ENCODE data around the gene NKTR.

The NKTR gene

DNA sequence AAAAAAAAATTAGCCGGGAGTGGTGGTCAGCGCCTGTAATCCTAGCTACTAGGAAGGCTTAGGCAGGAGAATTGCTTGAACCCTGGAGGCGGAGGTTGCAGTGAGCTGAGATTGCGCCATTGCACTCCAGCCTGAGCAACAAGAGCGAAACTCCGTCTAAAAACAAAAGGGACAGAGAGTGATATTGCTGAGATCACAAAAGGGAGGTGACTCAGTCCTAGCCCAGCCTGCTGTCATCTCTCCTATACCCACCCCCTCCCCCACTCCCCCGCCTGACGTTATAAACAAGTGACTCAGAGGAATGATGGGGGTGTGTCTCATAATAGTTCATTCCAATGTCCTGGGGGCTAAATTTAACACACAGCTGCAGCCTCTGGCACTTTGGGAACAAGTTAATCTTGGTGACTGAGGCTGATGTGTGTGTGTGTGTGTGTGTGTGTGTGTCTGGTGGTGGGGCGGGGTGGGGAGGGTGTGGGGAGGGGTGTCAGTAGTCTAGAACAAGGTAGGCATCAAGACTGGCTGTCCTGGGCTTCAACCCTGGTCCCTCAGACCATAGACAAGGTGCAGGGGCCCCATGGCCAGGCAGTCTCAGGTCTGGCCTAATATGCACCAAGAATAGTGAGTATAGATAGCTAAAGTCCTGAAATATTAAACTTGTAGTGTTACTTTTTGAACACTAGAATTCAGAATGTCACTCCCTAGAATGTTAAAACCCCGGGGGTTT lies 83.6 kb downstream of the NKTR start:
- peak; percentile 20 to 36 for DNase-seq

DNA sequence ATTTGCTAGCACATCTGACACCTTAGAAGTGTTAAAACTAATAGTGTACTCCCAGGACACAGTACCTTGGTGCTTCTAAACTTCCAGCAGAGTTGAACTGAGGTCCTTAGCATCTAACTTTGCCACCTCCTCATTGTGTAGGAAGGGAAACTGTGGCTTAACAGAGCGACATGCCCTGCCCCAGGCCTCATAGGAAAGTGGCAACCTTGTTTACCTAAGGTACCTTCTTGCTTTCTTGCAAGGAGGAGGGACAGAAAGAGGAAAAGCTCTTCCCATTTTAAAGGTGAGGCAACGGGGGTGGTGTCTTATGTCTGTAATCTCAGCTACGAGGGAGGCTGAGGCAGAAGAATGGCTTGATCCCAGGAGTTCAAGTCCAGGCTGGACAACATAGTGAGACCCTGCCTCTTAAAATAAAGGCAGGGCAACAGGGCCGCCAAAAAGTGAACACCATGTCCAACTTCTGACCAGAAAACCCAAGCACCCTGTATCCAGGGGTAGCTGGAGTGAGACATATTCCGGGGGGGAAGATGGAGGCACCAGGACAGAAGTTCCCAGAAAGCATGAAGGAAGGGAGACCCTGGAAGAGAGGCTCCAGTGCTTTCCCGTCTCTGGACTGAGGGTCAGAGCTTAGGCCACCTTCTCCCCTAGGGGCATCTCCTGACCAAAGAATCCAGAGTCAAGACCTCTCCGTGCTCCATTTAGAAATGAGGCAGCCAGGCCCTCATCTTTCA lies 84.3 kb downstream of the NKTR start:
- DNase-seq, result no peak

DNA sequence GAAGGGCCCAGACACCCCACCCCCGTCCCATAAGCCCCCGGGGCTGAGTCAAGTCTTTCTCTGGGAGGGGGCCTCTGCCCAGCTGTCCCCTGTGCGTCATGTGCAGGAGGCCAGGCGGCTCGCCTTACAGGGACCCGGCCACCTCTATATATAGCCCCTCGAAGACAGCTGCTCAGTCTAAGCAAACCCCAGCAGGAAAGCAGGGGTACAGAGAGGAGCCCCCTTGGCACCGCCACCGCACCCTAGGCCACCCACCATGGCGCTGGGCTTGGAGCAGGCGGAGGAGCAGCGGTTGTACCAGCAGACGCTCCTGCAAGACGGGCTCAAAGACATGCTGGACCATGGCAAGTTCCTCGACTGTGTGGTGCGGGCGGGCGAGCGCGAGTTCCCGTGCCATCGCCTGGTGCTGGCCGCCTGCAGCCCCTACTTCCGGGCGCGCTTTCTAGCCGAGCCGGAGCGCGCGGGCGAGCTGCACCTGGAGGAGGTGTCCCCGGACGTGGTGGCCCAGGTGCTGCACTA lies 84.9 kb downstream of the NKTR start, which contains the start of gene KLHL40:
KLHL40 (plus strand) TSS at position 175 of the 519 bp plus-strand sequence; CDS start at position 257, 82 bp downstream.
- no peak for DNase-seq

DNA sequence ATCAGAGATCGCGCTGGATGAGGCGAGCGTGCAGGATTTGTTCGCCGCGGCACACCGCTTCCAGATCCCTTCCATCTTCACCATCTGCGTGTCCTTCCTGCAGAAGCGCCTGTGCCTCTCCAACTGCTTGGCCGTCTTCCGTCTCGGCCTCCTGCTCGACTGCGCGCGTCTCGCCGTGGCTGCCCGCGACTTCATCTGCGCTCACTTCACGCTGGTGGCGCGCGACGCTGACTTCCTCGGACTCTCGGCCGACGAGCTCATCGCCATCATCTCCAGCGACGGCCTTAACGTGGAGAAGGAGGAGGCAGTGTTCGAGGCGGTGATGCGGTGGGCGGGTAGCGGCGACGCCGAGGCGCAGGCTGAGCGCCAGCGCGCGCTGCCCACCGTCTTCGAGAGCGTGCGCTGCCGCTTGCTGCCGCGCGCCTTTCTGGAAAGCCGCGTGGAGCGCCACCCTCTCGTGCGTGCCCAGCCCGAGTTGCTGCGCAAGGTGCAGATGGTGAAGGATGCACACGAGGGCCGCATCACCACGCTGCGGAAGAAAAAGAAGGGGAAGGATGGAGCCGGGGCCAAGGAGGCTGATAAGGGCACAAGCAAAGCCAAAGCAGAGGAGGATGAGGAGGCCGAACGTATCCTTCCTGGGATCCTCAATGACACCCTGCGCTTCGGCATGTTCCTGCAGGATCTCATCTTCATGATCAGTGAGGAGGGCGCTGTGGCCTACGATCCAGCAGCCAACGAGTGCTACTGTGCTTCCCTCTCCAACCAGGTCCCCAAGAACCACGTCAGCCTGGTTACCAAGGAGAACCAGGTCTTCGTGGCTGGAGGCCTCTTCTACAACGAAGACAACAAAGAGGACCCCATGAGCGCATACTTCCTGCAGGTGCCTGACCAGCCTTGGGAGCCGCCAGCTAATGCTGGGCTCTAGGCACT lies 85.7 kb downstream of the NKTR start:
- no peak for DNase-seq

DNA sequence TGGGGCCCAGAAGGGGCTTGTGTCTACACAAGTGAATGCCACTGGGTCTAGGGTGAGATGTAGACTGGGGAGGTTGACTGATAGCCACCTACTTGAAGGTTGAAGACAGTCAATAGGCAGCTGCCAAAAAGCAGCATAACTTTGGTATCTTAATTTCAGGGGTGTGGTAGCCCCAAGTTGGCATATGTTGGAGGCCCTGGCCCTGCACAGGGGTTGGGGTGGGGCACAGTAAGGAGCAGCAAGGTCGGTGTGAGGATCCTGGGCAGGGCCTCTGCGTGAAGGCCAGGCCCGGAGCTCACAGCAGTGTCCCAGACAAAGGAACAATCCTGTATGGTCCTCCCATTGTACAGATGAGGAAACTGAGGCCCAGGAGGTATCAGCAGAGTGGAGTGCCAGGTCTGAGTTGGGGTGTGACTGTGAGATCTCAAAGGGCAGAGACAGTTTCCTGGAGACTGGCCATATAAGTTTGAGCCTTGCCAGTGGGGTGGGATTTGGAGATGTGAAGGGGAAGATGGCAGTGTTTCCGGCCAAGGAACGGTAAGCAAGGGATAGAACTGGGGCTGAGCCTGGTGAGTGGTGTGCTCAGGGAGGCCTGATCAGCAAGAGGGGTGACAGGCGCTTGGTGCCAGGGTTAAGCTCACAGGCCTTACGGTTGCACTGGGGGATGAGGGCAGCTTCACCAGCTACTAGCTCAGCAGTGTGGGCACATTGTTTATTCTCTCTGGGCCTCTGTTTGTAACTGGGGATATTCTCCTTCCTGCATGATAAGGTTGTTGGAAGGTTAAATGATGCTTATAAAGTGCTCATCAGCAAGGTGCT lies 86.6 kb downstream of the NKTR start:
- DNase-seq, result no peak

DNA sequence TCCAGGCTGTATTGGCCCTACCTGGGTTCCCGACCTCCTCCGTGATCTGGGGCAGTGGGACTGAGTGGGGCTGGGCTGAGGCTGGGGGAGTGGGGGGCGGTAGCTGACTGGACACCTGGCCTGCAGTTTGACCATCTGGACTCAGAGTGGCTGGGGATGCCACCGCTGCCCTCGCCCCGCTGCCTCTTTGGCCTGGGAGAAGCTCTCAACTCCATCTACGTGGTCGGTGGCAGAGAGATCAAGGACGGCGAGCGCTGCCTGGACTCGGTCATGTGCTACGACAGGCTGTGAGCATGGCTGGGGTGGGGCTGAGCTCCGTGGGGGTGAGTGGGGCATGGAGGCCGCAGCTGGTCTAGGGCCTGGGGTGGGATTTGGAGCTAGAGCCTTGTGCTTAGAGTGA lies 87.5 kb downstream of the NKTR start:
- no peak for DNase-seq

DNA sequence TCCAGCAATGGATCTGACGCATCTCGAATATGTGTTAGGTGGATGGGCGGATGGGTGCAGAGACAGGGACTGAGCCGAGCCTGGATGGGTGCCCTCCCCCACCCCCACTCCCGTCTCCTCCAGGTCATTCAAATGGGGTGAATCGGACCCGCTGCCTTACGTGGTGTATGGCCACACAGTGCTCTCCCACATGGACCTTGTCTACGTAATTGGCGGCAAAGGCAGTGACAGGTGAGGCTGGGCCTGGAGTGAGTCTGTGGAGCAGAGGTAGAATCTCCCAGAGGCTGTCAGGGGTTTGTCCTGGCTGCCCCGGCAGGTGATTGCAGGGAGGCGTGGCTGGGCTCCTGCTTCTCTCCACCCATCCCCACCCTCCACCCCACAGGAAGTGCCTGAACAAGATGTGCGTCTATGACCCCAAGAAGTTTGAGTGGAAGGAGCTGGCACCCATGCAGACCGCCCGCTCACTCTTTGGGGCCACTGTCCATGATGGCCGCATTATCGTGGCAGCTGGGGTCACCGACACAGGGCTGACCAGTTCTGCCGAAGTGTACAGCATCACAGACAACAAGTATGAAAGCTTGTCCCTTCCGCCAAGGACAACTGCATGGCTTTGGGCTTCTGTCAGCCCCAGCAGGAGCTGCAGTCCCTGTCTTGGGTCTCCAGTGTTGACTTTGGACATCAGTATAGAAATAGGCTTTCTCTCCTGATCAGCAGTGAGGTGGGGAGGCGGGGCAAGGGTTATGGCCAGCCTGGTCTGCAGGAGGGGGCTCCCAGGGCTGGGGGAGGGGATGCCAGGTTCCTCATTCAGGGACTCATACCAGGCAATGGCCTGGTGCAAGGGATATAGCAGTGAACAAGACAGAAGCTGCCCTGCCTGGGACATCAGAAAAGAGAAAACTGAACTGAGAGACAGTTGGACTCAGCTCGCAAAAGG lies 88.3 kb downstream of the NKTR start:
- DNase-seq, result no peak

DNA sequence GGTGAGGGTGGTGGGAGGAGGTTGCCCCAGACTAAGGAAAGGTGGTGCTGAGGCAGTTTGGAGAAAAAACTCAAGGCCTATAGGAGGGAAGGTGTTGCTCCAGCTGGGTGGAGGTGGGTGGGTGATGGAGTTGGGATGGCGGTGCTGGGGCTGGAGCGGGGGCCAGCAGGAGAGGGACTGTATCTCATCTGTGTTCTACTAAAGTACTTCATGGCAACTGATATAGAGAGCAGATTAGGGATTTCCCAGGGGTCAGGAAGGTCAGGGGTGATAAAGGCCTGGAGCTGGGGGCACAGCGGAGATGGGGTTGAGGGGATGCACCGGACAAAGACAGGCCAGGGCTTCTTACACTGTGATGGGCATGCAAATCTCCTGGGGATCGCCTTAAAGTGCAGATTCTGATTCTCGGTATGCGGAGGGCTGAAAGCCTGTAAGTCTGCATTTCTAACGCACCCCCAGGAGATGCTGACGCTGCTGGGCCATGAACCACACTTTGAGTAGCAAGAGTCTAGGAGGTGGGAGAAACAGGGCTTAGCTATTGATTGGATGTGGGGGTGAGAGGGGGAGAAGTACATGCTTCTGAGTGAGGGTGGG lies 89.0 kb downstream of the NKTR start:
- DNase-seq, result no peak

DNA sequence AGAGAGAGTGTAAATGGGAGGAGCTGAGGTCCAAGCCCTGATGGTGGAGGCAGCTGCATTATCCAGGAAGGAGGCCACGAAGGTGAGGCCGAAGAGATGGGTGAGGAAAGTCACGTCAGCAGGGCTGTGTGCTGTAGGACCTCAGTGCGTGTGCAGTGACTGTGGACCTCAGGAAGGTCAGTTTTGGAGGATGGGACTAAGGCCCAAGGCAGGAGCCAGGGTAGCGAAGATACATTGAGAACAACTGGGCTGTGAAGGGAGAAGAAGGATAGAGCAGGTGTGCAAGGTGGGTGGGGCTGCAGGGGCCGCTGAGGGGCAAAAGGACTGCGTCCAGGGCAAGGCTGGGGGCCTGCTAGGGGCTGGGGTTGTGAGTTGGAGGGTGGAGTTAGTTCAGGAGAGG lies 89.7 kb downstream of the NKTR start:
- no peak for DNase-seq

DNA sequence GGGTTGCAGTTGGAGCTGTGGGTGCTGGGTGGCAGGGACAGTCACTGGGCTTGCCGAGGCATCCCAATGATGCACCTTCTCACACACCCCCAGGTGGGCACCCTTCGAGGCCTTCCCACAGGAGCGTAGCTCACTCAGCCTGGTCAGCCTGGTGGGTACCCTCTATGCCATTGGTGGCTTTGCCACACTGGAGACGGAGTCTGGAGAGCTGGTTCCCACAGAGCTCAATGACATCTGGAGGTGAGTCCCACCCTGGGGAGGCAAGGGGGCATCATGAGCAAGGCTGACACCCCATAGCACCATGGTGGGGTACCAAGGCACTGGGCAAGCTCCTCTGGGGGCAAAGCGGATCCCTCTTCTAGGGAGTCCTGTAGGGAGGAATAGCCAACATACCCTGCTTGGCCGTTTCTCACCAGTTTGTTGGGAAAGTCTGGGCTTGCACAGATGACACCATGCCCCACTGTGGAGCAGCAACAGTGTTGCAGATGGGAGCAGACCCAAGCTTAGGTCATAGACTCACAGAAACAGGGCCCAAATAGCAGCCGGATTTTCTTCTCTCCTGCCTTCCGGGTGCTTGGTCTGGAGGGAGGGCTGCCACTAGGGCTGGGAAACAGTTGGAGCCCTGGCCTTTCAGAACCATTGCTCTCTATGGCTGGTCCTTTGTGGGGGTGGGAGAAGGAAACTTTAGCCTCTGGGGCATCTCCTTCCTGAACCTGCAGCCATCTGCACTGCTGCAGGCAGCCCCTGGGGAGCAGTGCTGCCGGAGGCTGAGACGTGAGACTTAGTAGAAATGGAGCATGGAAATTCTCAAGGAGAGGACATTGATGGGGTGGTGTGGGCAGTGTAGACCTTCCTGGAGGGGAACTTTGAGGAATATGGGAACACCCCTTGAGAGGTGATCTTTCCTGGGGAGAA lies 90.5 kb downstream of the NKTR start:
- DNase-seq, result no peak

DNA sequence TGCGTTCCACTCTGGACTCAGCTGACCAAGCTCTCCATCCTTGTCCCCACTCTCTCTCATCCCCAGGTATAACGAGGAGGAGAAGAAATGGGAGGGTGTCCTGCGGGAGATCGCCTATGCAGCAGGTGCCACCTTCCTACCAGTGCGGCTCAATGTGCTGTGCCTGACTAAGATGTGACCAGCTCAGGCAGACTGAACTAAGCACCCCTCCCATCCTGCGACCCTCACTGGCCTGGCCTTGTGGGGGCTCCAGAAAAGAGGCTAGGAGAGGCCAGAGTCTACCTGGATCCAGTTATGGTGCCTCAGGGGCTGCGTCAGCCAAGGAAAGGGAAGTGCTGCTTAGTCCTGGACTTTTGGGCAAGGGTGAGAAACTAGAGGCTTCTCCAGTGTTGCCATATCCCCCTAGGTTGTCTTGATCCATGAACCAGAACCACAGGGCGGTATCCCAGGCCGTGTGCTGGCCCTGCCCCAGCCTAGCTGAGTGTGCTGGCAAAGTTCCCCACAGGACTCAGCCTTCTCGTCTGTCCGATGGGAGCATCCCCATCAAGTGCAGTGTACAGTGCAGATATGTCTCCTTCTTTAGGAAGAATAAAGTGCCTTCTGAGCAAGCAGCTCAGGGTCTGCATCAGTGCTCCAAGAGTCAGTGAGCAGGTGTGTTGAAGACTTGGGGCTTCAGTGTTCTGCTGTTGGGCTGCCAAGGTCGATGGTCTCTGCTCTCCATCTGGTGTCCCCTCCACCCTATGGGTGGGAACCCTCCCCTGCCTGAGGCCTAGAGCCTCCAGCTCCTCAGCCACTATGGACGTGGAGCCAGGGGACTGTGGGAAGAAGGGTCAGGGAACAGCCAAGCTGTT lies 91.6 kb downstream of the NKTR start:
- no peak for DNase-seq

DNA sequence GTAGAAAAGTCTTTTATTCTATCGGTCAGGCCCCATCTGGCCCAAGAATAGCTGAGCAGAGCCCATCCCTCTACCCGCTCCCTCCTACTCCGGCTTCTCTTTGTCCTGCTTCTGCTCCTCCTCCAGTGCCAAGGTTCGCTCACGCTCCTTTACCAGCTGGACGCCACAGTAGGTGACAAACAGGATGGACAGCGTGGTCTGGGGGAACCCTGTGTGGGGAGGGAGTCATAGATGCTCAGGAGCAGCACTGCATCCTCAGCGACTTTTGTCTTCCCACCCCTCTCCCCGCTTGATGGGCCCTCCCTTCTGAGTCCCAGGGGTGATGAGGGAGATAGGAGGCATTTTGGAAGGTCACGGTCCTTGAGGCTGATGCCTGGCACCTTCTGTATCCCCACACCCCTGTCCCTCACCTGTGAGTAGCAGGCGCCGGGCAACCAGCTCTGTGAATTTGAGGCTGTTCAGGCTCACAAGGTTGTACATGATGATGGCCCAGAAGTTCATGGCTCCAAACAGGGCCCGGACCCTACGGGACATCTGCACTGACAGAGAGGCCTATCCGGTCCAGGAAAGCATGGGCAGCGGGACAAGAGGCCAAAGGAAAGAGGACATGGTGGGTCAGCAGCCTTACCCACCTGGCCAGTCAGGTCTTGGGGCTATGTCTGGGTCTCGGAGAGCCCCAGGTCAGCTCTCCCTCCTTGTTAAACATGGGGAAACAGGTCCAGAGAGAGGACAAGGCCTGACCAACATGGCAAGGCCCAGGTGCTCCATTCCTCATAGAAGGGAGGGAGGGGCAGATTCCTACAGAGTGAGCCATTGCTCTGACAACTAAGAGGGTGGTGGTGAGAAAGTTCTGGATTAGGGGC lies 92.4 kb downstream of the NKTR start:
- no peak for DNase-seq

DNA sequence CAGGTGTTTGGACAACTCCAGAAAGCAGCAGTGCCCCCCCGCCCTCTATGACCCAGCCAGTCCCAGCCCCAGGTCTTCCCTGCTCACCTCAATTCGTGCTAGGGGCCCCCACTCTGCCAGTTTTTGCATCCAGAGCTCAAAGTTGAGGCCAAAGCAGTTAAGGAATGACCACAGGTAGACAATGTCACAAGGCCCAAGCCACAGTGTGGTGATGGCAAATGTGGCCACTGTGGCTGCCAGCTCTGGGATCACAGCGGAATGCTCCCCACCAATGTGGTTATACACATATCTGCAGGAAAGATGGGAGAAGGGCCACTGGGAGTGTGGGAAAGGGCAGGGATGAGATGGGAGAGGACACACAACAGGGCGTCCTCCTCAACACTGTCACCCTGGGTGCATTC lies 93.0 kb downstream of the NKTR start:
- no peak for DNase-seq

DNA sequence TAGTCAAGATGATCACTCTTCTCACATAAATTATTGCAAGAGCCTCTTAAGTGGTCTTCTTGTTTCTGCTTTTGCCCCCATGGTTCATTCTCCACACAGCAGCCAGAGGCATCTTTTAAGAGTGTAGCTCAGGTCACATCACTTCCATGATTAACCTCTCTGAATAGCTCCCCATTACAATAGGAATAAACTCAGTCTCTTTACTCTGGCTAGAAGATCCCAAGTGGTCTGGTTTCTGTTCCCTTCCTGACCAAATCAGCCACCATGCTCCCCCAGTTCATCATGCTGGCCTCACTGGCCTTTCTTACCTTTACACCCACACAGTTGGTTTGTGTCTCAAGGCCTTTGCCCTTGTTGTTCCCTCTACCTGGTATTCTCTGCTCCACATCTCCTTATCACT lies 93.9 kb downstream of the NKTR start:
- DNase-seq, result no peak

DNA sequence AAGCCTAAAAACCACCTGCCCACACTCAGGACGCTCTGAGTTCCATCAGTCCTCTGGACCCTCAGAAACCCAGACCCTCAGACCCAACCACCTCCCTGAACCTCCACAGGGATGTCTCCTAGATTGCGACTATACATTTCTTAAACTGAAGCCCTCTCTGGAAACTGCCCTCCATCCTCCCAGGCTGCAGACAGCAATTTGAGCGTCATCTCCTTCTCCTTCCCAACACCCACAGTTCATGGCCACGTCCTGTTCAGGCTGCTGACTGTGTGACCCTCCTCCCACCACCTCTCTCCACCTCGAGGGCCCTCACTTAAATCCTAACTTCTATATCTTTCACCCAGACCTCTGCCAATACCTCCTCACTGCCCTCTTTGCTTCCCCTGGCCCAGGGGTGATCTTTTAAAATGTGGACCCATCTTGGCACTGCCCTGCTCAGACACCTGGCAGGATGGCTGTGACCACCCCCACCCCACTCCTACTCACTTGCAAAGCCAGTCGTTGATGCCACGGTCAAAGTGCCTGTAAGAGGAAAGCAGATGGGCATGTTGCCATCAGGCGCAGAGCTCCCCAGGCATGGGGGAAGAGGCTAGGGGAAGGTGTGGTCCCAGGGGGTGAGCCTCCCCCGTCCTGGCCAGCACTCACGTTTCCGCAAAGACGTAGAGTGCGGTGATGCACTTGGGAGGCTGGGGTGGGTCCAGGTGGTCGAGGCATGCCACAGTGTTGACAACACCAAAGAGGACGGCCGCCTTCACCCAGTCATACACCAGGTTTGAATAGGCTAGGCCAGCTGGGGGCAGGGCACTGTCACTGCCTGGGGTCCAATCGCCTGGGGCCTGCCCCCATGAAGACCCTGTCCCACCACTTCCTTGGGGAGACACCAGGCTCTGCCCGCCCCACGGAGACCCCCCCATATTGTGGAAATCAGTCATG lies 96.1 kb downstream of the NKTR start:
- DNase-seq, result no peak

DNA sequence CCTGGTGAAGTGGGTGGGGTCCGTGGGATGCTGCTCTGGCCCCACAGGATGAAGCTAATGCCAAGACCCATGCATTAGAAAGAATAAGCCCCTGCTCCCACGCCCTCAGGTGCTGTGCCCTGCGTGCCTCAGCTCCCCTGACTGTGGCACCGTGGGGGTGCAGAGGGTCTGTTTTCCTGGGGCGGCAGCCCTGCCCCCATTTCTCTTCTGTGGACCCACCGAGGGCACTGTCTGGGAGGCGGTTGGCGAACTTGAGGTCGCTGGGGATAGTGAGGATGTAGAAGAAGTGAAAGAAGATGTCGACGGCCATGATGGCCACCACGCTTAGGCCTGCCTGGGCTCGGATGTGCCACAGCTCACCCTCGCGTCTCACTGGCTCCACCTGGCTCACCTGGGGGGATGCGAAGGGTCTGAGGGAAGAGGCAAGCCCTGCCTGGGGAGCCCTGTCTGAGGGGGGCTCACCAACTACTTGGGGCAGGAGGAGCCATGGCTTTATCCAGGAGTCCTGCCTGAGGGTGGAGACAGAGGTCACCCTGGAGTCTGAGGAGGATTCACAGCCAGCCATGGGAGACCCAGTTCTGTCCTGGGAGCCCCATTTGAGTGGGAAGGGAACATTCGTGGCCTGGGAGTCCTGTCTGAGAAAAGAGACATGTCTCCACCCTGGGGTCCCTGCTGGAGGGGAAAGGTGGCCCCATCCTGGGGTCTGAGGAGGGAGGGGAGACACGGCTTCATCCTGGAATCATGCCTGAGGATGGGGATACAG lies 97.0 kb downstream of the NKTR start:
- no peak for DNase-seq

All from AML-193 (cell line).